ENCODE results near the gene MMP23B. TPM values are rescaled to one million over a fixed set of nuclear protein-coding genes. Genes with fewer than 3 reads are reported as not detected.
A peak's percentile ranks its signal among the peaks of the same experiment; 100 is the strongest.

Gene MMP23B
- total RNA-seq, 3 donors from 2014 or later: 0.98 to 1.3 (median 1.0) TPM

DNA sequence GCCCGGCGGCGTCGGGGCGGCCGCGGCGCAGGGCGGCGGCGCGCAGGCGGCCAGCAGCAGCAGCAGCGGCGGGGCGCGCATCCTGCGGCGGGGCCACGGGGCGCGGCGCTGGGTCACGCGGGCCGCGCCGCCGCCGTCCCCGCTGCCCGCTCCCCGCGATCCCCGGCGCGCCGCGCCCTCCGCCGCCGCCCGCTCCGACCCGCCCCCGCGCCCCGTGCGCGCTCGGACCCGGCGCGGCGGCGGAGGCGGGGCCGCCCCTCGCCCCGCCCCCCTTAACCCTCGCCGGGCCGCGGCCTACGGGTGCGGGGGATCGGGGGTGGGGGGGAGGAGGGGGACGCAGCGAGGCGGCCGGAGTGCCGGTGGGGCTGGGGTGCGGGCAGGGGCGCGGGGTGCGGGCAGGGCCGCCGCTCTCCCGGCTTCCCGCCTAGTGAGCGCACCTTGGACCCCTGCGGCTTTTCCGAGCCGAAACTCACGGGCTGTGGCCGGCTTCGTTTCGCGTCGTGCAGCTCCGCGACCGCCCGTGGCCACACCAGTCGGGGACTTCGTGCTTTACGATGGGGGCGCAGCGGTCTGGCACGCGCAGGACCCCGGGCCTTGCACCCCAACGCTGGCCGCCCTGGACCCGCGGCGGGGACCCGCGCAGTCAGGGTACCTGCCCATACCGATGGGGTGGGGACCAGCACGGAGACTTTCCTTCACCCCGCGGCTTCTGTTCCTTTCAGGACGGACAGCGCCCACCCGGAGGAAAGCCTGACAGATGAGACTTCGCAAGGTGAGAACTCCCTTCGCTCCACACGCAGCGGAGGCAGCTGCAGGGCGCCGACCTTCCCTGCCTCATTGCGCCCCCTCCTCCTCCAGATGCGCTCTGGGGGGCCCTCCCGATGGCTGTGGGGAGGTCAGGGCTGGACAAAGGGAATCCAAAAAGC, 31.8 kb upstream of the MMP23B start, which contains the start of gene FNDC10:
Gene FNDC10 (minus strand): TSS at position 201 of the 926 bp plus-strand sequence. CDS start 120 bp downstream, at position 81.
- Mint-ChIP-seq H3K36me3 (ENCODE audit: insufficient read depth) (no peaks in the 10 kb centered on the region), H3K9me3 (no peaks in the 10 kb centered on the region), H3K4me3 (peak within 1 kb of the TSS; percentile 76), H3K4me1 (ENCODE audit: low read depth) (peaks cover 11% of the 10 kb centered on the region), H3K27me3 (ENCODE audit: low read depth) (peaks cover 9% of the 10 kb centered on the region)
- DNase-seq (no peak), ATAC-seq (peak; percentile 34 to 50)

DNA sequence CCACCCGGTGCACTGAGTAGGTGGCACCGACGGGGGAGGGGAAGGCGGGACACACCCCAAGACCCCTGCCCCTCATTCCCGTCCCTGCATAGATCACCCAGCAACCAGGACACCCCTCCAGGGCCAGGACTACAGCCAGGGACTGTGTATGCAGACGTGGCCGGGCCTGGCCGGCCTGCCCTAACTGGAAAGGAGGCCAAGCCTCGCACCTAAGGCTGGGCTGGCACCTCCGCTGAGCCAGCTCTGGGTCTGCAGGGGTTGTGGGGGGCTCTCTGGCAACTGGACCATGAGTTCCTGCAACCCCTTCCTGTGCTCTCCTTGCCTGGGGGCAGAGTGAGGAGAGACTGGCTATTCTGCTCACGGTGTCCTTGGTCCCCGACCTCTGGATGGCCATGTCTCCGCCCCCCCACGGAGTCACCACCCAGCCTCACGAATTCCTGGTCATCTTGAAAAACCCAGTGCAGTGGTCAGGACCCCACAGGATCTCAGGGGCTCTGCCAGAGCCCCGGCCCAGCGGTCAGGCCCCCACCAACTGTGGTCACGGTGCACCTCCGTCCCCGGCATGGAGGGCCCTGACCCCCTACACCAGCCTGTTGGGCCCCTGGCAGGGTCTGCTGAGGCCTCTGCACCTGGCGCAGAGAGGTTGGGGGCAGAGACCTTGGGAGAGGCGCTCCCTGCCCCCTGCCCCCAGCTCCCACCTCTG, 31.0 kb upstream of the MMP23B start:
- Mint-ChIP-seq H3K4me1 (ENCODE audit: low read depth) (peaks cover 11% of the 10 kb centered on the region), H3K4me3 (peak overlapping the region; percentile 60), H3K36me3 (ENCODE audit: insufficient read depth) (no peaks in the 10 kb centered on the region), H3K27me3 (ENCODE audit: low read depth) (peaks cover 9% of the 10 kb centered on the region), H3K9me3 (no peaks in the 10 kb centered on the region)
- DNase-seq: no peak
- ATAC-seq: no peak

DNA sequence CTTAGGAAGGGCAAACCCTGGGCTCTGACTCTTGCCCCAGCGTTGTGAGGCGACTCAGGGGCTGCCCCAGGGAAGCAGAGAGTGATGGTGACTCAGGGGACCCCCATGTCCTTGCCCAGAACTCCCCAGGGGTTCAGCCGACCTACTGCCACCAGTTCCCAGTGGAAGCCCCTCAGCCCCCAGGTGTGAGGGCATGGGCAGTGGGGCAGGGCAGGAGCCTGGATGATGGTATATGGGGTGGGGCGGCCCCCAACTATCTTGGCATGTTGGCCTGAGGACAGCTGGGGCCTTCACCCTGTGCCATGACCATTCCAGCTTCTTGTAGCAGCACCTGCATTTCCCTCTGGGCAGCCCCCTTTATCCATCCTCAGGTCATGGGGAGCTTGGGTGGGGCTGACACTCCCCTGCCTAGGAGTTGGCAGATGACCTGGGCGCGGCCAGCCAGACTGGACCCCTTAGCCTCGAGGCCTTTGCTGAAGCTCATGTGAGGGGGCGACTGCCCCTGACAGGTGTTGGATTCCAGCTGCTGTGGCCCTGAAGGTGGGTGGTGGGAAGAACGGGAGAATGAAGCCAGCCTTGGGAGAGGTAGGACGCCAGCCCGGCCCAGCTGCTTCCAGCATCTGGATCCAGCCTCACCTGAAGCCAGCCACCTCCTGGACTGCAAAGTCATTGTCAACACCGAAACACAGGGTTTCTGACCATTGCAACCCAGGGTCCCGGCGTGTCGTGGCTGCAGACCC, 30.2 kb upstream of the MMP23B start:
- DNase-seq (no peak), ATAC-seq (no peak)
- H3K9me3 Mint-ChIP-seq: no peaks in the 10 kb centered on the region
- H3K4me1 Mint-ChIP-seq (ENCODE audit: low read depth): peaks cover 13% of the 10 kb centered on the region
- H3K27me3 Mint-ChIP-seq (ENCODE audit: low read depth): peaks cover 9% of the 10 kb centered on the region
- H3K4me3 Mint-ChIP-seq: no peak overlapping the region
- H3K36me3 Mint-ChIP-seq (ENCODE audit: insufficient read depth): no peaks in the 10 kb centered on the region

DNA sequence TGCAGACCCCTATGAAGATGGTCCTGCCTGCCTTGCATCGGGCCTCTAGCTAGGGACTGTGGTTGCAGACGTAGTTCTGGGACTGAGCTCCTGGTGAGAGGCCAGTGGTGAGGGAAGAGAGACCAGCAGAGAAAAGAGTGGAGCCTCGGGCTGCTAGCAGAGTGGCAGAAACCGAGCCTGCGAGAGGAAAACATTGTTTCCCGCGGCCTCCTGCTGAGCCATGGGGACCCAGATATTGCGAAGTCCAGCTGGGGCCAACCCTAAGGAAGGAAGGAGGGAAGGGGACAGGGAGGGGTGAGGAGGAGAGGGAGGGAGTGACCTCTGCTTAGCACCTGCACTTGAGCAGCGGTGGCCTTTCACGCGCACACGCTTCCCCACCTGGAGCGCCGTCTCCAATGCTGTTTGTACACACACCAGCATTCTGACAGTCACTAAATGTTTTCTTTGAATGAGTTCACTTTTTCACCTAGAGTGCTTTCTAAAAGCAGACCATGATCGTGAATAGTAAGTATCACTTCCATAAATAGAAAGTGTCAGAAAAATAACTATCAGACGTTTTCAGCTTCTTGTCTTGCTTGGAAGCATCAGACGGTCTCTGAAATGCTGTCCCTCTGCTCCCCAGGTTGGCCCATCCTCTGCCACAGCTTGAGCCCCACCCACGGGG, 29.5 kb upstream of the MMP23B start:
- DNase-seq (no peak), ATAC-seq (no peak)
- no peak overlapping the region for H3K4me3 Mint-ChIP-seq
- no peaks in the 10 kb centered on the region for H3K36me3 Mint-ChIP-seq (ENCODE audit: insufficient read depth)
- H3K27me3 Mint-ChIP-seq (ENCODE audit: low read depth): peaks cover 9% of the 10 kb centered on the region
- H3K4me1 Mint-ChIP-seq (ENCODE audit: low read depth): peaks cover 20% of the 10 kb centered on the region
- no peaks in the 10 kb centered on the region for H3K9me3 Mint-ChIP-seq

DNA sequence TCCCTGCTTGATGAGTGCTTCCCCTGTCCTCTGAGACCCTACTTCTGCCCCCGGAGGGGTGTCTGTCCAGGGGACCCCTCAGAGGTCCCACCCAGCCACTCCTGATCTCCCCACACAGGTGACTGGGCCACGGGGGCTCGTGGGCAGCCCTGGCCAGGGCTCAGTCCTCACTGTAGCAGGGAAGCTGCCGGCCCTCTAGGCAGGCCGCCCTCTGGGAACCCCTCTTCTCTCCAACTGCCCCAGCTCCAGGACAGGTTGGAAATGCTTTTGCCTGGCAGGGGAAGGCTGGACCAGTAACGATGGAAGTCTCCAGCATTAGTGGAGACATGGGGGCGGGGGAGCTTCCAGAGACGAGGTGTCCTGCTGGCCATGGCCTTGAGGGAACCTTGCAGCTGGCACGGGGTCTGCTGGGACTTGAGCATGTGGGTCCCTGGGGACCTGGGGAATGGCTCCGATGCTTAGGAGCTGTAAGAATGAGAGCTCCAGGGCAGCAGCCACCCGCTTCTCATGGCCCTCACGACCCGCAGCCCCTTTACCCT, 28.9 kb upstream of the MMP23B start:
- H3K36me3 Mint-ChIP-seq (ENCODE audit: insufficient read depth): no peaks in the 10 kb centered on the region
- no peak for DNase-seq
- no peak for ATAC-seq
- H3K4me3 Mint-ChIP-seq: no peak overlapping the region
- peaks cover 5% of the 10 kb centered on the region for H3K27me3 Mint-ChIP-seq (ENCODE audit: low read depth)
- no peaks in the 10 kb centered on the region for H3K9me3 Mint-ChIP-seq
- peaks cover 21% of the 10 kb centered on the region for H3K4me1 Mint-ChIP-seq (ENCODE audit: low read depth)

DNA sequence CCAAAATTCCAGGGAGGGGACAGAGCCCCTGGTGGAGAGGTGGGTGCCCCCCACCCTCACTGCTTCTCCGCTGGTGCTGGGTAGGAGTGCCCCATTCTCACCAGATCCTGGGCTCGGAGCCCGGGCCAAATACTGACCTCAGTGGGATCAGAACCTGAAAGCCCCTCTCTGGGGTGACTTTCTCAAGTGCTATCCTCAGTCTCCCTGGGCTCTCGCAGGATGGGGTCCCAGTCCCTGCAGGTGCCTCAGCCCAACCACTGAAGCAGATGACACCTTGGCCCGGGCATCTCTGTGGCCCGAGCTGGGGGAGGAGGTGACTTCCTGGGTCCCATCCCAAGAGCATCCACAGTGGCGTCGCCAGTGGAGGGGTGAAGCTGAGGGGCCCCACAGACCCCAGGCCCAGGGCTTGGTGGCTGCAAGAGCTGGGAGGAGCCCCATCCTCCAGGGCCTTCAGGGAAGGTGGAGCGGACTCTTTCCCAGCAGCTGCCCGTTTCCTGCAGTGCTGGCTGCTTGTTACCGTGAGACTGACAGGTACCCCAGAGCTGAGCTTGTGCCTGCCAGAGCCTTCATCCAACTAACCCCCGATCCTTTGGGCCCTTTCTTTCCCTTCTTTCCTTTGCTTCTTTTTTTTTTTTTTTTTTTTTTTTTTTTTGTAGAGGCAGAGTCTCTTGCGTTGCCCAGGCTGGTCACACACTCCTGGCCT, 28.2 kb upstream of the MMP23B start:
- Mint-ChIP-seq H3K36me3 (ENCODE audit: insufficient read depth) (no peaks in the 10 kb centered on the region), H3K4me3 (no peak overlapping the region), H3K27me3 (ENCODE audit: low read depth) (peaks cover 2% of the 10 kb centered on the region), H3K9me3 (no peaks in the 10 kb centered on the region), H3K4me1 (ENCODE audit: low read depth) (peaks cover 18% of the 10 kb centered on the region)
- DNase-seq (no peak), ATAC-seq (no peak)

DNA sequence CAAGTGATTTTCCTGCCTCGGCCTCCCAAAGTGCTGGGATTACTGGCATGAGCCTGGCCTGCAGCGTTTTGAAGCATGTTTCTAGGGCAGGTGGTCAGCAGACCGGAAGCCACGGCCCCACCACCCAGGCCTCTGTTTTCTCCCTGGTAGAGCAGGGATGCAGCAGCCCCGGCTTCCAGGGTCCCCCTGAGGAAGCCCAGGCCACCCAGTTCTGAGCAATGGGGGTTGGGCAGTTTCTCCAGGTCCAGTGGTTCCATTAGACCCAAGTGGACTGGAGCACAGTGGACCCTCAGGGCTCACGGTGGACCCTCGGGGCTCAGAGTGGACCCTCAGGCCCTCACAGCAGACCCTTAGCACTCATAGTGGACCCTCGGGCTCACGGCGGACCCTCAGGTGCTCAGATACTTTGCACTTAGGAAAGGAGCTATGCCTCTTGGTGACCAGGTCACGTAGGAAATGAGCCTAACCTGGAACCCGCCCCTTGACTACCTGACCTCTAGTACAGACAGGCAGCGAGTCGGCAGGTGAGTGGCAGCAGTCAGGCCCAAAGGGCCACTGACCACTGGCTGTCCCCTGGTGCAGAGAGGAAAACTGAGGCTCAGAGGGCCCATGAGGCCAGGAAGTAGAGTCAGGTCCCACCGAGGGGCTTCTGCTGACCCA, 27.5 kb upstream of the MMP23B start:
- DNase-seq (no peak), ATAC-seq (no peak)
- Mint-ChIP-seq H3K36me3 (ENCODE audit: insufficient read depth) (no peaks in the 10 kb centered on the region), H3K27me3 (ENCODE audit: low read depth) (no peaks in the 10 kb centered on the region), H3K9me3 (no peaks in the 10 kb centered on the region), H3K4me1 (ENCODE audit: low read depth) (peaks cover 15% of the 10 kb centered on the region), H3K4me3 (no peak overlapping the region)

DNA sequence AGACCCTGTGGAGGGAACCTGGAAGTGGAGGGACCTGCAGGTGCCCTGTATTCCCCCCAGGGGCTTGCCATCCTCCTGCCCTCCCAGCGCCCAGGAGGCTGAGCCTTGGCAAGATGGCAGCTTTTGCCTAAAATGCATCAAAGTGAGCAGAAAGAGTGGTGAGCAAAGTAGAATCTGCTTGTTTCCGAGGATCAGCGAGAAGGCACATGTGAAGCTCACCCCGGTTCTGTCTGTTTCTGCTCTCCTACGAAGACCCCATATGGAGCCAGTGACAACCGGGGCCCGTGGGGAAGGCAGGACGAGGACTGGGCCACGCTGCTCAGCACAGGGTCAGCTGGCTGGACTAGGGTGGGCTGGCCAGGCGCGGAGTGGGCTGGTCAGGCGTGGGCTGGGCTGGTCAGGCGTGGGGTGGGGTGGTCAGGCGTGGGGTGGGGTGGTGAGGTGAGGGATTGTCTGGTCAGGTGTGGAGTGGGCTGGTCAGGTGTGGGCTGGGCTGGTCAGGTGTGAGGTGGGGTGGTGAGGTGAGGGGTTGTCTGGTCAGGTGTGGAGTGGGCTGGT, 26.9 kb upstream of the MMP23B start:
- Mint-ChIP-seq H3K36me3 (ENCODE audit: insufficient read depth) (no peaks in the 10 kb centered on the region), H3K9me3 (no peaks in the 10 kb centered on the region), H3K4me1 (ENCODE audit: low read depth) (peaks cover 15% of the 10 kb centered on the region), H3K4me3 (no peak overlapping the region), H3K27me3 (ENCODE audit: low read depth) (no peaks in the 10 kb centered on the region)
- DNase-seq: no peak
- no peak for ATAC-seq

DNA sequence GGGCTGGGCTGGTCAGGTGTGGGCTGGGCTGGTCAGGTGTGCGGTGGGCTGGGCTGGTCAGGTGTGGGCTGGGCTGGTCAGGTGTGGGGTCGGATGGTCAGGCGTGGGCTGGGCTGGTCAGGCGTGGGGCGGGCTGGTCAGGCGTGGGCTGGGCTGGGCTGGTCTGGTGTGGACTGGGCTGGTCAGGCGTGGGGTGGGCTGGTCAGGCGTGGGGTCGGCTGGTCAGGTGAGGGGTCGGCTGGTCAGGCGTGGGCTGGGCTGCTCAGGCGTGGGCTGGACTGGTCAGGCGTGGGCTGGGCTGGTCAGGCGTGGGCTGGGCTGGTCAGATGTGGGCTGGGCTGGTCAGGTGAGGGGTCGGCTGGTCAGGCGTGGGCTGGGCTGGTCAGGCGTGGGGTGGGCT, 26.2 kb upstream of the MMP23B start:
- no peaks in the 10 kb centered on the region for H3K27me3 Mint-ChIP-seq (ENCODE audit: low read depth)
- no peak for ATAC-seq
- peaks cover 14% of the 10 kb centered on the region for H3K4me1 Mint-ChIP-seq (ENCODE audit: low read depth)
- no peak for DNase-seq
- no peak overlapping the region for H3K4me3 Mint-ChIP-seq
- H3K9me3 Mint-ChIP-seq: no peaks in the 10 kb centered on the region
- H3K36me3 Mint-ChIP-seq (ENCODE audit: insufficient read depth): no peaks in the 10 kb centered on the region

DNA sequence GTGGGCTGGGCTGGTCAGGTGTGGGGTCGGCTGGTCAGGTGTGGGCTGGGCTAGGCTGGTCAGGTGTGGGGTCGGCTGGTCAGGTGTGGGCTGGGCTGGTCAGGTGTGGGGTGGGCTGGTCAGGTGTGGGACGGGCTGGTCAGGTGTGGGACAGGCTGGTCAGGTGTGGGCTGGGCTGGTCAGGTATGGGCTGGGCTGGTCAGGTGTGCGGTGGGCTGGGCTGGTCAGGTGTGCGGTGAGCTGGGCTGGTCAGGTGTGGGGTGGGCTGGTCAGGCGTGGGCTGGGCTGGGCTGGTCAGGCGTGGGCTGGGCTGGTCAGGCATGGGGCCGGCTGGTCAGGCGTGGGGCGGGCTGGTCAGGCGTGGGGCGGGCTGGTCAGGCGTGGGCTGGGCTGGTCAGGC, 25.7 kb upstream of the MMP23B start:
- H3K27me3 Mint-ChIP-seq (ENCODE audit: low read depth): no peaks in the 10 kb centered on the region
- no peak overlapping the region for H3K4me3 Mint-ChIP-seq
- DNase-seq: no peak
- H3K4me1 Mint-ChIP-seq (ENCODE audit: low read depth): peaks cover 13% of the 10 kb centered on the region
- no peaks in the 10 kb centered on the region for H3K9me3 Mint-ChIP-seq
- ATAC-seq: no peak
- no peaks in the 10 kb centered on the region for H3K36me3 Mint-ChIP-seq (ENCODE audit: insufficient read depth)

DNA sequence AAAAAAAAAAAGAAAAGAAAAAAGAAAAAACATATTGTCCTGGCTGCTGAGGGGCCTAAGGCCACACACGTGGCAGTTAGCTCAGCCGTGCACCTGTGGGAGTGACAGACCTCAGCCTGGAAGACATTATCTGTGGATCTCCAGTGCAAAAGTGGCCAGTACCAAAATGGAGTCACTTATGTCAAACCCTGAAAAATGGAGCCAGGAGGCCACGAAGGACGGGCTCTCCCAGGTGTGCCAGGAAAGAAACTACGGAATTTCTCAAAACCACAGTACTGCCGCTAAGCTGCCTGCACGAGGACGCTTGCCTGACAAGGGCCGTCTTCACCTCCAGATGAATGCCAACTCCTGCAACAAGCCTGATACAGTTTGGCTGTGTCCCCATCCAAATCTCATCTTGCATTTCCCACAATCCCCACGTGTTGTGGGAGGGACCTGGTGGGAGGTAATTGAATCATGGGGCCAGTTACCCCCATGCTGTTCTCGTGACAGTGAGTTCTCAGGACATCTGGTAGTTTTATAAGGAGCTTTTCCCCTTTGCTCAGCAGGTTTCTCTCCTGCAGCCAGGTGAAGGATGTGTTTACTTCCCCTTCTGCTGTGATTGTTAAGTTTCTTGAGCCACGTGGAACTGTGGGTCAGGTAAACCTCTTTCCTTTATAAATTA, 22.0 kb upstream of the MMP23B start:
- no peak for DNase-seq
- Mint-ChIP-seq H3K4me3 (no peak overlapping the region), H3K36me3 (ENCODE audit: insufficient read depth) (no peaks in the 10 kb centered on the region), H3K4me1 (ENCODE audit: low read depth) (peaks cover 32% of the 10 kb centered on the region), H3K27me3 (ENCODE audit: low read depth) (no peaks in the 10 kb centered on the region), H3K9me3 (no peaks in the 10 kb centered on the region)
- ATAC-seq: no peak

DNA sequence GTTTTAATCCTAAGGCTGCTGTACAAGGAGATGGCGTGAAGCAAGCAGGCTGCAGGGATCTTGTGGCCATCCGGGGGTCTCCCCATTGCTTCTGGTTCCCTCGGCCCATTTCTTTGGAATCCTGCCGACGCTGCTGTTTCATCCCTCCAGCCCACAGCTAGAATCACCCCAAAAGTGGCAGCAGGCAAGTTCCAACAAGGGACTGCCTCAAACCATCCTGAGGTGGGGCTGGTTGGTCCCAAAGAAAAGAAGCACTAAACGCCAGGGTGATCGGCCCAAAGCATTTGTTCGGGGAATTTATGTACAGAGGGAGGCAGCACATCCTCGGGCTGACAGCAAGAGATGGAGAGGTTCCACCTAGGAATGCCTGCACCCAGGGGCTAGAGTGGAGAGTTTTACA, 21.2 kb upstream of the MMP23B start:
- Mint-ChIP-seq H3K36me3 (ENCODE audit: insufficient read depth) (no peaks in the 10 kb centered on the region), H3K4me3 (no peak overlapping the region), H3K4me1 (ENCODE audit: low read depth) (peaks cover 33% of the 10 kb centered on the region), H3K9me3 (no peaks in the 10 kb centered on the region), H3K27me3 (ENCODE audit: low read depth) (no peaks in the 10 kb centered on the region)
- DNase-seq: no peak
- no peak for ATAC-seq

Measured in activated T-cell treated with anti-CD3 and anti-CD28 coated beads, Interleukin-2, amount 50 U/mL, for 4 hours (primary cell).